Testis (tissue), 3 donors: ENCODE measurements around the gene RGS3. TPM values are rescaled to one million over a fixed set of nuclear protein-coding genes. Genes with fewer than 3 reads are reported as not detected.

Experiments
- DNase-seq: peaks from one replicate; pipeline ENCODE4 v3.0.0-alpha.2; 2019
- H3K27ac ChIP-seq, 2 donors: fragments of 200-600 bp; sonication (generic); one replicate each; pipeline ENCODE4 v1.5.1; 2019
- H3K27me3 ChIP-seq: fragments of 200-600 bp; sonication (generic); one replicate; pipeline ENCODE4 v1.5.1; 2019
- H3K36me3 ChIP-seq: fragments of 200-600 bp; sonication (generic); one replicate; pipeline ENCODE4 v1.5.1; 2017; ENCODE audit warnings: low read depth; ENCODE audit errors: missing control alignments
- H3K4me1 ChIP-seq: fragments of 200-600 bp; sonication (generic); one replicate; pipeline ENCODE4 v1.5.1; 2019
- H3K4me3 ChIP-seq, 2 donors: fragments of 200-600 bp; sonication (generic); one replicate each; pipeline ENCODE4 v1.5.1; 2017 to 2019
- H3K9me3 ChIP-seq: fragments of 200-600 bp; sonication (generic); one replicate; pipeline ENCODE4 v1.5.1; 2017
- POLR2A ChIP-seq: fragments of 450-650 bp; IDR thresholded peaks from one replicate; pipeline ENCODE4 v1.6.1; 2017; ENCODE audit warnings: antibody characterized with exemption, mild to moderate bottlenecking, moderate library complexity
- WGBS, 2 donors: methylation state at CpG; one replicate each; pipeline ENCODE4 v1.1.5; 2018; 5-methylcytosine and 5-hydroxymethylcytosine counted together
- intact Hi-C: fragments of 100-400 bp; cut with DNase I; formaldehyde crosslinking; loops from one replicate; pipeline ENCODE4 v1.15.1; 2023; ENCODE audit warnings: low total_unique reads
- polyA plus RNA-seq: library from polyadenylated mRNA; stranded (reverse); fragments of 350-450 nt; fragmentation: Illumina TruSeq; extraction: RNeasy Lipid Tissue Mini Kit (QIAGEN cat#74804); gene quantifications from one replicate; pipeline ENCODE4 v1.2.3, GENCODE V29; 2014; ENCODE audit warnings: low read depth, low replicate concordance; ENCODE audit not compliant: insufficient read depth
- total RNA-seq, 2 donors: library from RNA; depleted of rRNA; stranded (reverse); fragments of >200 nt; gene quantifications; one replicate each; pipeline ENCODE4 v1.2.3, GENCODE V29; 2016
- TF ChIP-seq, protein P1 (sequence below), 3 experiments: fragments of 450-650 bp in 2 of 3; fragments of 200-600 bp in 1 of 3; sonication (generic) in 1 of 3; IDR thresholded peaks; one replicate each; pipeline ENCODE4 v1.5.1; 2016 to 2019; ENCODE audit warnings: antibody characterized with exemption in 3 of 3, mild to moderate bottlenecking in 2 of 3, moderate library complexity in 1 of 3

RGS3 gene
- total and polyA plus RNA-seq, 3 donors from 2014 or later, result 84.8 to 125 (median 119) TPM

DNA sequence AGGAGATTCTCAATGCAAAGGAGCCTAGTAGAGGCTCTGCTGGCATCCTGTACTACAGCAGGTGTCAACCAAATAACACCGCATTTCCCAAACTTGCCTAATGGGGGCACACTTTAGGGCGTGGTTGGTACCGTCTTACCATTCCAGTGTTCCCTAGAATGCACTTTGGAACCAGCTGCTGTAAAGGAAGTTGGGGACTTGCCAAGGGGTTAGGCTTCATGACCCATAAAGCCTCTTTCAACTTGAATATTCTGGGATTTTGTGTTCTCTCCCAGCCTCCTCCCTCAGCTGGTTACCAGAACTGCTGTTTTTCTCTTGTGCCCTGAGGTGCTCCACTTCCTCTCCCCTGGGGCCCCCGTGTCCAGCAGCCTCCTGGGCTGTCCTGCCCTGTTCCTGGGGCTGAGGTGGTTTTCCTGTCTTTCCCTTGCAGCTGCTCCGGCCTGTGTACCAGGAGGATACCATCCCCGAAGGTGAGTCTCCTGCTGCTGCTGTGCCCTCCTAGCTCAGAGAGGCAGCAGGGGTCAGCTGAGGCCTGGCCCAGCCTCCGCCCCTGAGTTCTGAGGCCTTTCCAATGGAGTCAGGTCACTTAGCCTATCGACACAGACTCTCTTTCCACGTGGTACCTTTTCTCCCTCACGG lies 44.7 kb downstream of the RGS3 start:
- Histone ChIP-seq H3K36me3 (no peaks in the 10 kb centered on the region), H3K27ac (no peak overlapping the region), H3K27me3 (no peaks in the 10 kb centered on the region), H3K9me3 (no peaks in the 10 kb centered on the region), H3K4me1 (peaks cover 21% of the 10 kb centered on the region), H3K4me3 (no peak overlapping the region)
- WGBS, 2 donors, result 76 to 79% methylated on average over 9 to 10 of the region's 10 CpGs
- intact Hi-C loops, result no loop called here
- DNase-seq, result no peak
- no peak for TF ChIP-seq POLR2A
- TF ChIP-seq, protein P1, sequence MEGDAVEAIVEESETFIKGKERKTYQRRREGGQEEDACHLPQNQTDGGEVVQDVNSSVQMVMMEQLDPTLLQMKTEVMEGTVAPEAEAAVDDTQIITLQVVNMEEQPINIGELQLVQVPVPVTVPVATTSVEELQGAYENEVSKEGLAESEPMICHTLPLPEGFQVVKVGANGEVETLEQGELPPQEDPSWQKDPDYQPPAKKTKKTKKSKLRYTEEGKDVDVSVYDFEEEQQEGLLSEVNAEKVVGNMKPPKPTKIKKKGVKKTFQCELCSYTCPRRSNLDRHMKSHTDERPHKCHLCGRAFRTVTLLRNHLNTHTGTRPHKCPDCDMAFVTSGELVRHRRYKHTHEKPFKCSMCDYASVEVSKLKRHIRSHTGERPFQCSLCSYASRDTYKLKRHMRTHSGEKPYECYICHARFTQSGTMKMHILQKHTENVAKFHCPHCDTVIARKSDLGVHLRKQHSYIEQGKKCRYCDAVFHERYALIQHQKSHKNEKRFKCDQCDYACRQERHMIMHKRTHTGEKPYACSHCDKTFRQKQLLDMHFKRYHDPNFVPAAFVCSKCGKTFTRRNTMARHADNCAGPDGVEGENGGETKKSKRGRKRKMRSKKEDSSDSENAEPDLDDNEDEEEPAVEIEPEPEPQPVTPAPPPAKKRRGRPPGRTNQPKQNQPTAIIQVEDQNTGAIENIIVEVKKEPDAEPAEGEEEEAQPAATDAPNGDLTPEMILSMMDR (IDR thresholded peaks at IDR 0.05), result no peak

DNA sequence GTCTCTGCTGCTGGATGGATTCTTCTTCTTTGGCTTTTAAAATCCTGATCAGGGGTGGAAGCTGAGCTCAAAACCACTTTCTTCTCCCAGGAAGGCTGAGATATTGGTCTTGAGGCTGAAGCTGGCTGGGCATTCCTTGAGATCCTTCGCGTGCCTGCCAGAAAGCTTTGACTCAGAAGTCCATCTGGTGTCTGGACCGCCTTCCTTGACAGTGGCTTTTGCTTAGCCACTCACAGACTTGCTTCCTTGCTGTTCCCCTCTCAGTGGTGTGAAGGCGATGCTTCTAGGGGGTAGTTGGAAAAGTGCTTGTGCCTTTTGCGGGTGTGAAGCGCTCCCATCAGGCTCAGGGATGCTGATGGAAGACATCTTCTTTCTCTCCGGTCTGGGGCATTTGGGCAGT lies 45.9 kb downstream of the RGS3 start:
- Histone ChIP-seq H3K27ac (no peak overlapping the region), H3K27me3 (no peaks in the 10 kb centered on the region), H3K4me3 (no peak overlapping the region), H3K4me1 (peaks cover 12% of the 10 kb centered on the region), H3K36me3 (no peaks in the 10 kb centered on the region), H3K9me3 (no peaks in the 10 kb centered on the region)
- TF ChIP-seq, protein P1 (IDR thresholded peaks at IDR 0.05), result no peak
- no peak for TF ChIP-seq POLR2A
- DNase-seq, result no peak
- intact Hi-C loops, result no loop called here
- WGBS, 2 donors, result 89 to 93% methylated on average over 7 of the region's 7 CpGs

DNA sequence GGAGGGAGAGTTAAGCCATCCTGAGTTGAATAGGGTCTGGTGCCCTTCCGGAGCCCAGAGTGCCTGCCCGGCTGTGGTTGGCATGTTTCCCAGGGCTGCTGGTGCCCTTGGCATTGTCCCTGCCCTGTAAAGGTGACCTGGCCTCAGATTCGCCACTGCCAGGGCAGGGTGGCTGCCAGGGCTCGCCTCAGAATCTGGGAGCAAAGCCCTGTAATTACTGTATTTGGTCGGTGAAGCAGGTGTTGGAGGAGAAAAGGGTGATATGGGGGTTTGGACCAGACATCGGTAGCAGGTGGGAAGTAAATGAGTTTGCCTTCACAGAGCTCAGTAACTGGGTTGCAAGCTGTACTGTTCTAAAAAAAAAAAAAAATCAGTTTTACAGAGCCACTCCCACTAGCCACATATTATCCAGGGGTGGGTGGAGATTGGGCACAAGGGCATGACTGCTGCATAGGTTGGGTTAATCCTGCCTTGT lies 47.6 kb downstream of the RGS3 start:
- intact Hi-C loops, result no loop called here
- Histone ChIP-seq H3K27ac (no peak overlapping the region), H3K9me3 (no peaks in the 10 kb centered on the region), H3K4me3 (no peak overlapping the region), H3K27me3 (no peaks in the 10 kb centered on the region), H3K36me3 (no peaks in the 10 kb centered on the region), H3K4me1 (peaks cover 6% of the 10 kb centered on the region)
- DNase-seq, result no peak
- TF ChIP-seq POLR2A, result no peak
- TF ChIP-seq, protein P1 (IDR thresholded peaks at IDR 0.05), result no peak
- WGBS, 2 donors, result 65 to 69% methylated on average over 6 of the region's 6 CpGs

DNA sequence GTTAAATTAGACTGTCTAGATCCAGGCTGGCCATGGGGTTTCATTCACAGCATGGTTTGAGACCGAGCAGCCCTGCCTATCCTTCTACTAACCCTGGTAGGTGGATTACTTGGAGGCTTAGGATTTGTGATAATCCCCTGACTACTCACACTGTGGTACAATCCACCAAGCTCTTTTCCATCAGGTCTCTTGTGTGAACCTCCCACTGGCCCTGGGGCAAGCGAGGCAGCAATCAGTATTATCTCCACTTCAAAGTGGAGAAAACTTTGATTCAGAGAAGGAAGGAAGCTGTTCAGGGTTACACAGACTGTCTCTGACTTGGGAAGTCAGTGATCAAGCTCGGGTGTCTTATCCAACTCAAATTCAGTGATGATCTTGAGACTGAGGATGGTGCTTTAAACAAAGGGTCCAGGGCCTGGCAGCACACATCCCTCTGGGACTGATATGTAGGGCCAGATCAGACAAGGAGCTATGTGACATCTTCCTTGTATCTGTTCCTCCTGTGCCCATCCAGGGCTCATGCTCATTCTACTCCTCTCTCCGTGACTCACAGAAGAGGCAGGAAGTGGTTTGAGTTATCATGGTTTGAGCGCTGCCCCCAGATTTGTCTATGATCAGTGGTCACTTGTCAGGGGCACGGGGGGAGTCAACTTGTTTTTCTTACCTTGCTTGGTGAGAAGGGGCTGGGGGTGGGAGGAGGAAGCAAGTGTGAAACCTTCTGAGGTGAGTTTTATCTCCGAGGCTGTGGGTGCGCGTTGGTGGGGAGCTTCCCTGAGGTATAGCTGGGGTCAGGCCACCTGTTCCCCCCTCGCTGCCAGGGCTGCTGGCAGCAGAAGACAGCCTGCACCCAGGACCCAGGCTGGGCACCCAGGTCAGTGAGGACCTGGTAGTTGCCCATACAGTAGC lies 48.6 kb downstream of the RGS3 start:
- Histone ChIP-seq H3K4me1 (peaks cover 6% of the 10 kb centered on the region), H3K9me3 (no peaks in the 10 kb centered on the region), H3K27ac (no peak overlapping the region), H3K4me3 (no peak overlapping the region), H3K27me3 (no peaks in the 10 kb centered on the region), H3K36me3 (no peaks in the 10 kb centered on the region)
- TF ChIP-seq POLR2A, result no peak
- TF ChIP-seq, protein P1 (IDR thresholded peaks at IDR 0.05), result no peak
- DNase-seq, result no peak
- intact Hi-C loops, result no loop called here
- WGBS, 2 donors, result 73 to 77% methylated on average over 9 to 10 of the region's 10 CpGs
